Activated gamma-delta T cell treated with anti-CD3 and anti-CD28 coated beads, Interleukin-2, amount 50 U/mL, for 16 hours (primary cell): ENCODE measurements around the gene ELOVL5.

Experiments
- DNase-seq: peaks from one replicate; pipeline ENCODE4 v3.0.0-alpha.2; 2020; ENCODE audit warnings: low read depth

Gene ELOVL5

GRCh38 chr6:53268858-53269608, 79.7 kb downstream of the ELOVL5 start:
- DNase-seq, result no peak

- no peak for DNase-seq
Observed at GRCh38 chr6:53266553-53267090, 82.1 kb downstream of the ELOVL5 start.

GRCh38 chr6:53264915-53265607, 83.7 kb downstream of the ELOVL5 start:
- DNase-seq, result no peak

- no peak for DNase-seq
Observed at GRCh38 chr6:53264337-53264736, 84.4 kb downstream of the ELOVL5 start.

- no peak for DNase-seq
Observed at GRCh38 chr6:53263917-53264316, 84.8 kb downstream of the ELOVL5 start.

GRCh38 chr6:53259860-53260580, 88.7 kb downstream of the ELOVL5 start:
- DNase-seq, result no peak

- DNase-seq, result no peak
Observed at GRCh38 chr6:53258774-53259155, 90.0 kb downstream of the ELOVL5 start.

GRCh38 chr6:53258076-53258773, 90.5 kb downstream of the ELOVL5 start:
- DNase-seq, result no peak

GRCh38 chr6:53257533-53257932, 91.2 kb downstream of the ELOVL5 start:
- no peak for DNase-seq

- DNase-seq, result no peak
Observed at GRCh38 chr6:53257001-53257400, 91.7 kb downstream of the ELOVL5 start.

- DNase-seq, result no peak
Observed at GRCh38 chr6:53252177-53252692, 96.5 kb downstream of the ELOVL5 start.

GRCh38 chr6:53251033-53251672, 97.6 kb downstream of the ELOVL5 start:
- no peak for DNase-seq

- DNase-seq, result no peak
Observed at GRCh38 chr6:53250176-53251032, 98.3 kb downstream of the ELOVL5 start.

GRCh38 chr6:53246924-53247323, 101.8 kb downstream of the ELOVL5 start:
- no peak for DNase-seq

- DNase-seq, result no peak
Observed at GRCh38 chr6:53244958-53245357, 103.8 kb downstream of the ELOVL5 start.

GRCh38 chr6:53244399-53244931, 104.3 kb downstream of the ELOVL5 start:
- DNase-seq, result no peak

GRCh38 chr6:53241938-53242337, 106.8 kb downstream of the ELOVL5 start:
- no peak for DNase-seq

GRCh38 chr6:53240761-53241160, 108.0 kb downstream of the ELOVL5 start:
- no peak for DNase-seq

- no peak for DNase-seq
Observed at GRCh38 chr6:53240139-53240538, 108.6 kb downstream of the ELOVL5 start.

- no peak for DNase-seq
Observed at GRCh38 chr6:53239526-53239925, 109.2 kb downstream of the ELOVL5 start.
